SU-DHL-6 (cell line): ENCODE results near the gene MRPS27.

Source experiments
- H2AFZ ChIP-seq: fragments of 200-600 bp; sonication (generic); 2 replicates; pipeline ENCODE4 v1.6.1; 2014; ENCODE audit warnings: low read depth, mild to moderate bottlenecking, moderate library complexity, mixed read lengths, antibody characterized with exemption, low read length; ENCODE audit not compliant: severe bottlenecking
- H3F3A ChIP-seq: fragments of 200-600 bp; shearing (Covaris generic); 2 replicates; pipeline ENCODE4 v1.6.0; 2016; ENCODE audit warnings: antibody characterized with exemption, mild to moderate bottlenecking; ENCODE audit not compliant: insufficient read depth
- H3K27ac ChIP-seq: fragments of 200-600 bp; sonication (generic); 2 replicates; pipeline ENCODE4 v1.5.1; 2016; ENCODE audit warnings: low read depth, mild to moderate bottlenecking, low read length, moderate library complexity, mixed read lengths
- H3K27me3 ChIP-seq: fragments of 200-600 bp; sonication (generic), shearing (Covaris generic); 2 replicates; pipeline ENCODE4 v1.6.0; 2014; ENCODE audit warnings: mild to moderate bottlenecking, low read length
- H3K36me3 ChIP-seq: fragments of 200-600 bp; sonication (generic); 2 replicates; pipeline ENCODE4 v1.6.1; 2014; ENCODE audit warnings: mild to moderate bottlenecking, low read length, mixed read lengths
- H3K4me2 ChIP-seq: fragments of 300-600, 200-600 bp; shearing (Covaris generic), sonication (generic); 2 replicates; pipeline ENCODE4 v1.6.0; 2014; ENCODE audit warnings: low read length, low read depth, mild to moderate bottlenecking; ENCODE audit not compliant: poor library complexity, severe bottlenecking
- H3K4me3 ChIP-seq: fragments of 200-600 bp; sonication (generic); 2 replicates; pipeline ENCODE4 v1.5.1; 2014; ENCODE audit warnings: antibody characterized with exemption, low read length, mild to moderate bottlenecking, mixed read lengths; ENCODE audit not compliant: insufficient read depth, poor library complexity, severe bottlenecking
- H3K79me2 ChIP-seq: fragments of 200-600 bp; sonication (generic); 2 replicates; pipeline ENCODE4 v1.6.1; 2014; ENCODE audit warnings: mild to moderate bottlenecking, low read length, moderate library complexity; ENCODE audit not compliant: insufficient read depth
- H3K9ac ChIP-seq: fragments of 200-600 bp; sonication (generic); 2 replicates; pipeline ENCODE4 v1.7.0; 2014; ENCODE audit warnings: mild to moderate bottlenecking, low read length
- H3K9me2 ChIP-seq: fragments of 200-600 bp; sonication (generic); replicated peaks from 2 replicates; pipeline ENCODE4 v1.6.1; 2014; ENCODE audit warnings: low read length; ENCODE audit not compliant: insufficient read depth
- H3K9me3 ChIP-seq: fragments of 200-600 bp; sonication (generic); 2 replicates; pipeline ENCODE4 v1.6.1; 2014; ENCODE audit warnings: low read length, mixed read lengths; ENCODE audit not compliant: insufficient read depth
- H4K20me1 ChIP-seq: fragments of 200-600 bp; sonication (generic); 2 replicates; pipeline ENCODE4 v1.6.1; 2014; ENCODE audit warnings: low read depth, mild to moderate bottlenecking, antibody characterized with exemption, low read length, moderate library complexity, mixed read lengths
- EZH2phosphoT487 ChIP-seq: fragments of 200-600 bp; sonication (generic), shearing (Covaris generic); conservative IDR thresholded peaks from 2 replicates; pipeline ENCODE4 v1.6.1; 2018; ENCODE audit warnings: mild to moderate bottlenecking, antibody characterized with exemption, low read length, moderate library complexity, mixed read lengths
- TF ChIP-seq, protein P1 (sequence below): fragments of 200-600 bp; sonication (generic); IDR thresholded peaks from one replicate; pipeline ENCODE4 v1.5.1; 2017; ENCODE audit warnings: antibody characterized with exemption, mild to moderate bottlenecking, low read length, moderate library complexity; ENCODE audit not compliant: insufficient read depth, poor library complexity, severe bottlenecking

The MRPS27 gene

DNA sequence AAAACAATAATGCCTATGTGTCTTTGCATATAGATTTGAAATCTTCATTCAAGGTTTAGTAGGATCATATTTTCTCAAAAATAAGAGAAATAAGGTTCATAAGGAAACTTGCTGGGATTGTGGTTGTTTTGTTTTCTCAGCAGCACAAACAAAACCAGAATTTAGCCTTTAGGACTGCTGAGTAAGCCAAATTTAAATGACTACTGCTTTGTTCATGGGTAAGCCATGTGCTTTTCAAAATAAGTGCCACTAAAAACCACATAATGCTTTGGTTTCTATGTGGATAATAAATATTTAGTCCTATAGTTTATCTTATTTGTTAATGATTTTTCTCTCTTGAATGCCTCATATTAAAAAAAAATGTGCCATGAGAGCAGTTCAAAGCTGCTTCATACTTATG lies 38.9 kb upstream of the MRPS27 start:
- TF ChIP-seq EZH2phosphoT487 = no peak
- TF ChIP-seq, protein P1, sequence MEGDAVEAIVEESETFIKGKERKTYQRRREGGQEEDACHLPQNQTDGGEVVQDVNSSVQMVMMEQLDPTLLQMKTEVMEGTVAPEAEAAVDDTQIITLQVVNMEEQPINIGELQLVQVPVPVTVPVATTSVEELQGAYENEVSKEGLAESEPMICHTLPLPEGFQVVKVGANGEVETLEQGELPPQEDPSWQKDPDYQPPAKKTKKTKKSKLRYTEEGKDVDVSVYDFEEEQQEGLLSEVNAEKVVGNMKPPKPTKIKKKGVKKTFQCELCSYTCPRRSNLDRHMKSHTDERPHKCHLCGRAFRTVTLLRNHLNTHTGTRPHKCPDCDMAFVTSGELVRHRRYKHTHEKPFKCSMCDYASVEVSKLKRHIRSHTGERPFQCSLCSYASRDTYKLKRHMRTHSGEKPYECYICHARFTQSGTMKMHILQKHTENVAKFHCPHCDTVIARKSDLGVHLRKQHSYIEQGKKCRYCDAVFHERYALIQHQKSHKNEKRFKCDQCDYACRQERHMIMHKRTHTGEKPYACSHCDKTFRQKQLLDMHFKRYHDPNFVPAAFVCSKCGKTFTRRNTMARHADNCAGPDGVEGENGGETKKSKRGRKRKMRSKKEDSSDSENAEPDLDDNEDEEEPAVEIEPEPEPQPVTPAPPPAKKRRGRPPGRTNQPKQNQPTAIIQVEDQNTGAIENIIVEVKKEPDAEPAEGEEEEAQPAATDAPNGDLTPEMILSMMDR = no peak
- no peaks in the 10 kb centered on the region for H3K9me2 ChIP-seq

DNA sequence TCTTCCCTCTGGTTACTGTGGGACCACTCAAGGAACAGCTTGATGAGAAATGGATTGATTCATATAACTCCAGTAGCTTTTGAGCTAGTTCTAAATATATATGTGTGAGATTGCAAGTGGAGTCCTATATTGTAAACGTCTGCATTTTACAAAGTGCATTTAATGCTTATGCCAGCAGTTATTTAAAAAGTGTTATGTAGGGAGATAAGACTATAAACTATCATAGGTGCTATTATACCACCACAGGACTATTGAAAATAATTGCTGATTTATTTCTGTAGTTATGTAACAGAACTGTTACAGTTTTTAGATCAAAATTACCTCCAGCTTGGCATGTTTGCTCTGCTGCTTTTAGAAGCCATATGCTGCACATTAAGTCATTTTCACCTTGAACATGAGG lies 36.3 kb upstream of the MRPS27 start:
- H3K9ac ChIP-seq = no peak overlapping the region
- H3K9me3 ChIP-seq = no peaks in the 10 kb centered on the region
- H3F3A ChIP-seq = no peaks in the 10 kb centered on the region
- H4K20me1 ChIP-seq = no peaks in the 10 kb centered on the region
- no peaks in the 10 kb centered on the region for H3K27me3 ChIP-seq
- no peaks in the 10 kb centered on the region for H3K9me2 ChIP-seq
- H3K79me2 ChIP-seq = no peaks in the 10 kb centered on the region
- TF ChIP-seq, protein P1 = no peak
- no peak for TF ChIP-seq EZH2phosphoT487
- H2AFZ ChIP-seq = no peak overlapping the region
- no peak overlapping the region for H3K27ac ChIP-seq
- H3K36me3 ChIP-seq = no peaks in the 10 kb centered on the region
- H3K4me2 ChIP-seq = no peak overlapping the region
- H3K4me3 ChIP-seq = no peak overlapping the region

More for the DNA sequence above, 38.9 kb upstream of the MRPS27 start:
- H3K36me3 ChIP-seq = no peaks in the 10 kb centered on the region
- H3K4me2 ChIP-seq = no peak overlapping the region
- no peaks in the 10 kb centered on the region for H3K79me2 ChIP-seq
- H3F3A ChIP-seq = no peaks in the 10 kb centered on the region
- no peak overlapping the region for H3K4me3 ChIP-seq
- no peak overlapping the region for H2AFZ ChIP-seq
- no peaks in the 10 kb centered on the region for H3K9me3 ChIP-seq
- no peaks in the 10 kb centered on the region for H3K27me3 ChIP-seq
- no peak overlapping the region for H3K9ac ChIP-seq
- no peaks in the 10 kb centered on the region for H4K20me1 ChIP-seq
- H3K27ac ChIP-seq = no peak overlapping the region

DNA sequence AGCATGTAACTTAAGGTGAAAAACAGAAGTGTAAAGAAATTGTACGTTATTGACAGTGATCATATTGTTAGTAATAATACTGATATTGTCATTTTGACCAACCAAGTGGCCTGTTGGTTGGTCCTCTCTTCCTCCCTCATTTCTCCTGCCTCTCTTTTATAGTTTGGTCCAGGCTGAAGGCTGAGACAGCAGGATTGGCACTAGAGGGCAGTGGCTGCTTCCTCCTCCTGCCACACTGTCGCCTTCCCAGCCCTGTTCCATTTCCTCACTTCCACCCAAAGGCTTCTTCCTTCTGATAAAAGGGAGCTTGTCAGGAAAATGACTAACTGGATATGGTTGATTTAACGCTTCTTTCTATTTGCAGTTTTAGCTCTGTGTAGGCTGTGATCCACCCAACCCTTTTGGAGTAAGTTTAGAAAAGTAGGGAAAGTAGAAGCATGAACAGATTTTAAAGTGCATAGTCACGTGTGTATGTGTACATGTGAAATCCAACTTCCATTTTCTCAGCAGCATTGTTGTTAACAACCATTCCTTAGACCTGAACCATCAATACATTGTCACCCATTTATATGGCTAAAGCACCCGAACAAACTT lies 35.8 kb upstream of the MRPS27 start:
- no peak overlapping the region for H3K4me3 ChIP-seq
- no peaks in the 10 kb centered on the region for H3K27me3 ChIP-seq
- H3K9me3 ChIP-seq = no peaks in the 10 kb centered on the region
- H3K9ac ChIP-seq = no peak overlapping the region
- no peaks in the 10 kb centered on the region for H3K9me2 ChIP-seq
- no peaks in the 10 kb centered on the region for H3K36me3 ChIP-seq
- no peak overlapping the region for H2AFZ ChIP-seq
- TF ChIP-seq, protein P1 = no peak
- TF ChIP-seq EZH2phosphoT487 = no peak
- H3K4me2 ChIP-seq = no peak overlapping the region
- H3F3A ChIP-seq = no peaks in the 10 kb centered on the region
- no peaks in the 10 kb centered on the region for H4K20me1 ChIP-seq
- H3K27ac ChIP-seq = no peak overlapping the region
- H3K79me2 ChIP-seq = no peaks in the 10 kb centered on the region
